ENCODE results near the gene CTSE.
"Not testable (repeated sequence)": the region's sequence is repeated elsewhere in the genome, so short reads cannot be mapped to it uniquely, and the experiment has no call there.

Gene CTSE

GRCh38 chr1:205998457-205999241 lies 25.0 kb downstream of the CTSE start:
- ATAC-seq (ENCODE audit: low read depth): no peak
- Histone ChIP-seq H3K4me1 (ENCODE audit: insufficient read depth, poor library complexity, severe bottlenecking) (peaks cover 29% of the 10 kb centered on the region), H3K9me3 (ENCODE audit: severe bottlenecking) (no peaks in the 10 kb centered on the region), H3K36me3 (ENCODE audit: low read depth) (peaks cover 6% of the 10 kb centered on the region), H3K27ac (ENCODE audit: poor library complexity, severe bottlenecking) (no peak overlapping the region), H3K27me3 (ENCODE audit: insufficient read depth, poor library complexity, severe bottlenecking) (no peaks in the 10 kb centered on the region), H3K4me3 (ENCODE audit: severe bottlenecking) (no peak overlapping the region)
- DNase-seq (ENCODE audit: low spot score): no peak
- no peak for TF ChIP-seq CTCF (IDR thresholded peaks at IDR 0.05; ENCODE audit: poor library complexity, severe bottlenecking)

- H3K9me3 ChIP-seq (ENCODE audit: severe bottlenecking); H3K27ac ChIP-seq (ENCODE audit: poor library complexity, severe bottlenecking); ATAC-seq (ENCODE audit: low read depth); H3K27me3 ChIP-seq (ENCODE audit: insufficient read depth, poor library complexity, severe bottlenecking); H3K4me1 ChIP-seq (ENCODE audit: insufficient read depth, poor library complexity, severe bottlenecking); DNase-seq (ENCODE audit: low spot score); H3K4me3 ChIP-seq (ENCODE audit: severe bottlenecking): not testable (repeated sequence)
- H3K36me3 ChIP-seq (ENCODE audit: low read depth): peaks cover 26% of the 10 kb centered on the region
These were observed 27.1 kb downstream of the CTSE start for GRCh38 chr1:205996641-205997040.

- Histone ChIP-seq H3K27me3 (ENCODE audit: insufficient read depth, poor library complexity, severe bottlenecking) (no peaks in the 10 kb centered on the region), H3K27ac (ENCODE audit: poor library complexity, severe bottlenecking) (no peak overlapping the region), H3K9me3 (ENCODE audit: severe bottlenecking) (no peaks in the 10 kb centered on the region), H3K36me3 (ENCODE audit: low read depth) (peaks cover 28% of the 10 kb centered on the region), H3K4me1 (ENCODE audit: insufficient read depth, poor library complexity, severe bottlenecking) (no peaks in the 10 kb centered on the region), H3K4me3 (ENCODE audit: severe bottlenecking) (no peak overlapping the region)
- ATAC-seq (ENCODE audit: low read depth) (no peak), DNase-seq (ENCODE audit: low spot score) (no peak)
- no peak for TF ChIP-seq CTCF (IDR thresholded peaks at IDR 0.05; ENCODE audit: poor library complexity, severe bottlenecking)
These were observed 29.3 kb downstream of the CTSE start for GRCh38 chr1:205994346-205994745.

GRCh38 chr1:205993068-205993467 lies 30.6 kb downstream of the CTSE start:
- Histone ChIP-seq H3K27me3 (ENCODE audit: insufficient read depth, poor library complexity, severe bottlenecking) (no peaks in the 10 kb centered on the region), H3K36me3 (ENCODE audit: low read depth) (peaks cover 28% of the 10 kb centered on the region), H3K27ac (ENCODE audit: poor library complexity, severe bottlenecking) (no peak overlapping the region), H3K4me3 (ENCODE audit: severe bottlenecking) (no peak overlapping the region), H3K9me3 (ENCODE audit: severe bottlenecking) (no peaks in the 10 kb centered on the region), H3K4me1 (ENCODE audit: insufficient read depth, poor library complexity, severe bottlenecking) (no peaks in the 10 kb centered on the region)
- TF ChIP-seq CTCF (IDR thresholded peaks at IDR 0.05; ENCODE audit: poor library complexity, severe bottlenecking): no peak
- DNase-seq (ENCODE audit: low spot score) (no peak), ATAC-seq (ENCODE audit: low read depth) (no peak)

- peaks cover 33% of the 10 kb centered on the region for H3K36me3 ChIP-seq (ENCODE audit: low read depth)
- ATAC-seq (ENCODE audit: low read depth): no peak
- H3K4me1 ChIP-seq (ENCODE audit: insufficient read depth, poor library complexity, severe bottlenecking): no peaks in the 10 kb centered on the region
These were observed 31.3 kb downstream of the CTSE start for GRCh38 chr1:205992218-205992882.

More at GRCh38 chr1:205992218-205992882, 31.3 kb downstream of the CTSE start:
- Histone ChIP-seq H3K9me3 (ENCODE audit: severe bottlenecking) (no peaks in the 10 kb centered on the region), H3K27me3 (ENCODE audit: insufficient read depth, poor library complexity, severe bottlenecking) (no peaks in the 10 kb centered on the region), H3K27ac (ENCODE audit: poor library complexity, severe bottlenecking) (no peak overlapping the region), H3K4me3 (ENCODE audit: severe bottlenecking) (no peak overlapping the region)
- no peak for TF ChIP-seq CTCF (IDR thresholded peaks at IDR 0.05; ENCODE audit: poor library complexity, severe bottlenecking)
- no peak for DNase-seq (ENCODE audit: low spot score)

Measured in RWPE2 (cell line).